Endothelial cell of umbilical vein (primary cell): ENCODE results near the gene TOMM34. TPM values are rescaled to one million over a fixed set of nuclear protein-coding genes. Genes with fewer than 3 reads are reported as not detected.

ENCODE experiments used
- BruUV-seq: library from RNA; stranded (reverse); fragments of 400-500 nt; replicated peaks from 2 replicates; lab custom pipeline; 2021; lab: Mats Ljungman, UMichigan
- CTCF ChIA-PET: fragments of 300-600, 350-600 bp; sonication (Branson Sonifier 250); formaldehyde crosslinking; loops from one replicate; lab custom pipeline; 2021; ENCODE audit warnings: antibody characterized with exemption, inconsistent platforms; lab: Charles Lee
- POLR2A ChIA-PET: fragments of 300-600, 350-600 bp; sonication (Branson Sonifier 250); formaldehyde crosslinking; loops from one replicate; lab custom pipeline; 2021; ENCODE audit warnings: antibody characterized with exemption, inconsistent platforms; lab: Charles Lee
- DNase-seq: peaks from one replicate; pipeline ENCODE4 v3.0.0-alpha.2; 2011; ENCODE audit warnings: low read depth, low spot score
- FAIRE-seq: peaks from 2 replicates; lab custom pipeline; 2011; peaks lifted over from hg19 to GRCh38; lab: Jason Lieb, UNC
- H2AFZ ChIP-seq: 2 replicates; pipeline ENCODE4 v1.6.0; 2012; ENCODE audit warnings: low read depth, low read length, control low read depth, inconsistent platforms
- H3K27ac ChIP-seq: 2 replicates; pipeline ENCODE4 v1.5.1; 2011; ENCODE audit warnings: low read depth, mild to moderate bottlenecking, control low read depth, low read length, moderate library complexity; ENCODE audit not compliant: insufficient read depth
- H3K27me3 ChIP-seq, 2 experiments: 2 replicates each; pipeline versions ENCODE4 v1.6.0 to v1.6.1; 2011; ENCODE audit warnings: low read length in 2 of 2, mixed read lengths in 1 of 2; ENCODE audit not compliant: control insufficient read depth in 2 of 2, insufficient read depth in 2 of 2
- H3K36me3 ChIP-seq, 2 experiments: 2 replicates in 1 of 2; 3 replicates in 1 of 2; pipeline ENCODE4 v1.5.1; 2011; ENCODE audit warnings: low read length in 2 of 2, mild to moderate bottlenecking in 1 of 2, moderate library complexity in 1 of 2; ENCODE audit not compliant: control insufficient read depth in 2 of 2, insufficient read depth in 2 of 2; ENCODE audit errors: extremely low read depth in 1 of 2
- H3K4me1 ChIP-seq: 3 replicates; pipeline ENCODE4 v1.5.1; 2011; ENCODE audit warnings: mild to moderate bottlenecking, low read length; ENCODE audit not compliant: control insufficient read depth, insufficient read depth; ENCODE audit errors: extremely low read depth
- H3K4me2 ChIP-seq: 2 replicates; pipeline ENCODE4 v1.6.1; 2011; ENCODE audit warnings: low read length, control low read depth, mixed read lengths; ENCODE audit not compliant: insufficient read depth
- H3K4me3 ChIP-seq, 3 experiments: fragments of 200-600 bp in 1 of 3; sonication (generic), shearing (Covaris generic) in 1 of 3; replicated peaks in 1 of 3; 2 replicates each; pipeline ENCODE4 v1.5.1; 2011 to 2016; ENCODE audit warnings: control low read depth in 3 of 3, low read length in 3 of 3, mild to moderate bottlenecking in 2 of 3, inconsistent platforms in 1 of 3, low read depth in 1 of 3, moderate library complexity in 1 of 3; ENCODE audit not compliant: insufficient read depth in 1 of 3
- H3K79me2 ChIP-seq: 2 replicates; pipeline ENCODE4 v1.6.0; 2012; ENCODE audit warnings: low read length, inconsistent platforms; ENCODE audit not compliant: control insufficient read depth, insufficient read depth
- H3K9ac ChIP-seq: replicated peaks from 2 replicates; pipeline ENCODE3; 2011; ENCODE audit warnings: low read length, control low read depth; ENCODE audit not compliant: insufficient read depth; ENCODE audit errors: extremely low read depth
- H3K9me1 ChIP-seq: replicated peaks from 3 replicates; pipeline ENCODE4 v1.6.0; 2011; ENCODE audit warnings: mild to moderate bottlenecking, low read length; ENCODE audit not compliant: control insufficient read depth, insufficient read depth; ENCODE audit errors: extremely low read depth
- H3K9me3 ChIP-seq: replicated peaks from 2 replicates; pipeline ENCODE4 v1.5.1; 2012; ENCODE audit warnings: low read length, inconsistent platforms; ENCODE audit not compliant: control insufficient read depth, insufficient read depth
- H4K20me1 ChIP-seq: replicated peaks from 2 replicates; pipeline ENCODE3; 2011; ENCODE audit warnings: mild to moderate bottlenecking, low read length; ENCODE audit not compliant: control insufficient read depth, insufficient read depth; ENCODE audit errors: extremely low read depth
- CTCF ChIP-seq, 2 donors: IDR thresholded peaks; 1 replicate in 1 of 2; 2 replicates in 1 of 2; pipeline ENCODE4 v1.5.1; 2011; ENCODE audit warnings: low read length in 2 of 2, mild to moderate bottlenecking in 2 of 2, moderate library complexity in 2 of 2, control low read depth in 1 of 2, inconsistent platforms in 1 of 2, low read depth in 1 of 2; ENCODE audit not compliant: insufficient read depth in 1 of 2; ENCODE audit errors: extremely low read depth in 1 of 2
- EZH2 ChIP-seq: IDR thresholded peaks from 2 replicates; pipeline ENCODE4 v1.6.1; 2012; ENCODE audit warnings: borderline replicate concordance, low read depth, mild to moderate bottlenecking, moderate library complexity, low read length, inconsistent platforms; ENCODE audit not compliant: severe bottlenecking
- FOS ChIP-seq: IDR thresholded peaks from 2 replicates; pipeline ENCODE4 v1.6.1; 2011; ENCODE audit warnings: mild to moderate bottlenecking, low read length, moderate library complexity, borderline replicate concordance; ENCODE audit not compliant: insufficient read depth
- GATA2 ChIP-seq: IDR thresholded peaks from 2 replicates; pipeline ENCODE4 v1.7.0; 2011; ENCODE audit warnings: low read depth, mild to moderate bottlenecking, moderate library complexity, mixed read lengths, low read length; ENCODE audit not compliant: insufficient read length, insufficient read depth
- JUN ChIP-seq: IDR thresholded peaks from 2 replicates; pipeline ENCODE4 v1.6.1; 2011; ENCODE audit warnings: borderline replicate concordance, low read depth; ENCODE audit not compliant: insufficient read length, insufficient read depth
- MAX ChIP-seq: IDR thresholded peaks from 2 replicates; pipeline ENCODE4 v1.6.1; 2011; ENCODE audit not compliant: insufficient read depth, insufficient read length
- MYC ChIP-seq: IDR thresholded peaks from one replicate; pipeline ENCODE4 v1.6.1; 2011; ENCODE audit warnings: mild to moderate bottlenecking, low read depth, low read length
- POLR2A ChIP-seq: IDR thresholded peaks from 2 replicates; pipeline ENCODE4 v1.6.1; 2012; ENCODE audit warnings: low read depth, mild to moderate bottlenecking, control low read depth, low read length
- POLR2AphosphoS5 ChIP-seq: IDR thresholded peaks from 2 replicates; pipeline ENCODE4 v1.6.1; 2012; ENCODE audit warnings: low read depth, mild to moderate bottlenecking, control low read depth, low read length, moderate library complexity; ENCODE audit not compliant: insufficient read depth
- dilution Hi-C: fragments of 300-500 bp; cut with MboI; formaldehyde crosslinking; loops from one replicate; pipeline ENCODE4 v1.15.0; 2019; ENCODE audit warnings: low sequenced_read_pairs; ENCODE audit not compliant: extremely low pct_ligation_motif_present
- intact Hi-C: fragments of 100-400 bp; cut with micrococcal nuclease; formaldehyde crosslinking; loops from one replicate; pipeline ENCODE4 v1.10.0; 2022
- polyA plus RNA-seq, 4 experiments: library from polyadenylated mRNA; depleted of rRNA in 3 of 4; stranded (reverse) in 3 of 4; unstranded in 1 of 4; fragments of >200 nt; gene quantifications; 2 replicates each; pipeline versions ENCODE4 v1.2.1 to v1.2.3, GENCODE V29; 2011 to 2012; ENCODE audit warnings: missing spikeins in 1 of 4
- total RNA-seq: library from RNA; stranded (reverse); gene quantifications from 2 replicates; pipeline ENCODE4 v1.2.3, GENCODE V29; 2021

TOMM34 gene
- total and polyA plus RNA-seq, 2 donors (not counting 3 experiments of a cell fraction or from before 2014, with no cell fraction given): 36.3 to 44.2 TPM

- Histone ChIP-seq H3K27ac (peak overlapping the region; percentile 68), H2AFZ (peak overlapping the region; percentile 53), H3K4me1 (peaks cover 28% of the 10 kb centered on the region), H3K4me2 (peak overlapping the region; percentile 96), H3K4me3 (peak overlapping the region; percentile 90 to 96 (median 95)), H3K27me3 (no peaks in the 10 kb centered on the region), H3K36me3 (peaks cover 13 to 16% of the 10 kb centered on the region in 2 experiments), H3K9me3 (no peaks in the 10 kb centered on the region), H3K79me2 (peaks cover 48% of the 10 kb centered on the region), H3K9ac (peak overlapping the region; percentile 71), H3K9me1 (no peaks in the 10 kb centered on the region), H4K20me1 (no peaks in the 10 kb centered on the region)
- intact Hi-C loops: loop anchor here (2.0 to 10.0 kb wide), 4 partner anchors 49 to 835 kb away; partner anchors contain the start of genes DNTTIP1, PABPC1L, WFDC3 and YWHAB
- dilution Hi-C loops: no loop called here
- peak; percentile 76 for DNase-seq
- ChIA-PET CTCF (interaction anchor here (0.9 to 1.8 kb wide), 9 partner anchors 10 to 931 kb away, joined by 3 to 8 read pairs (median 4); partner anchors contain the start of genes CTSA, NEURL2 and YWHAB), POLR2A (interaction anchor here (0.6 kb wide), 1 partner anchor 384 kb away, joined by 4 read pairs; no protein-coding TSS in a partner anchor)
- peak; percentile 52 for FAIRE-seq
- BruUV-seq: TSS peak; percentile 28
- no peak for TF ChIP-seq MYC
- no peak for TF ChIP-seq EZH2
- TF ChIP-seq FOS: no peak
- no peak for TF ChIP-seq CTCF (IDR thresholded peaks at IDR 0.05; ENCODE audit: extremely low read depth in 1 of 2, insufficient read depth in 1 of 2, low read depth in 1 of 2, low read length in 2 of 2)
- no peak for TF ChIP-seq JUN
- TF ChIP-seq POLR2AphosphoS5: no peak
- TF ChIP-seq MAX: no peak
- TF ChIP-seq GATA2: no peak
- no peak for TF ChIP-seq POLR2A
These were observed 527 bp downstream of the TOMM34 start for GRCh38 chr20:44959638-44960102.
